Sigmoid colon (tissue), 7 donors: ENCODE results near the gene TOMM20. TPM values are rescaled to one million over a fixed set of nuclear protein-coding genes. Genes with fewer than 3 reads are reported as not detected.

Experiments
- DNase-seq: peaks from one replicate; pipeline ENCODE4 v3.0.0-alpha.2; 2019
- H3K27ac ChIP-seq, 4 donors: fragments of 200-600 bp; sonication (generic); one replicate each; pipeline ENCODE4 v1.5.1; 2016 to 2019; ENCODE audit warnings: mild to moderate bottlenecking in 1 of 4
- H3K27me3 ChIP-seq, 3 donors: fragments of 200-600 bp; sonication (generic); one replicate each; pipeline ENCODE4 v1.5.1; 2019; ENCODE audit warnings: mild to moderate bottlenecking in 1 of 3
- H3K36me3 ChIP-seq, 4 donors: fragments of 200-600 bp; sonication (generic); one replicate each; pipeline ENCODE4 v1.5.1; 2016 to 2019
- H3K4me1 ChIP-seq, 4 donors: fragments of 200-600 bp; sonication (generic); one replicate each; pipeline ENCODE4 v1.5.1; 2017 to 2019
- H3K4me3 ChIP-seq, 4 donors: fragments of 200-600 bp; sonication (generic); one replicate each; pipeline ENCODE4 v1.5.1; 2017 to 2019; ENCODE audit warnings: mild to moderate bottlenecking in 2 of 4, moderate library complexity in 1 of 4
- H3K9me3 ChIP-seq, 4 donors: fragments of 200-600 bp in 3 of 4; sonication (generic) in 3 of 4; one replicate each; pipeline versions ENCODE4 v1.5.1 to v1.6.1; 2013 to 2019
- EP300 ChIP-seq, 4 donors: sonication (generic); formaldehyde crosslinking; IDR thresholded peaks; one replicate each; pipeline ENCODE4 v1.6.1; 2017; ENCODE audit warnings: antibody characterized with exemption in 4 of 4
- POLR2A ChIP-seq, 2 donors: fragments of 450-650 bp; IDR thresholded peaks; one replicate each; pipeline ENCODE4 v1.6.1; 2016; ENCODE audit warnings: antibody characterized with exemption in 2 of 2, mild to moderate bottlenecking in 2 of 2, moderate library complexity in 2 of 2
- POLR2AphosphoS5 ChIP-seq, 4 donors: sonication (generic); formaldehyde crosslinking; IDR thresholded peaks; one replicate each; pipeline ENCODE4 v1.6.1; 2017; ENCODE audit warnings: antibody characterized with exemption in 4 of 4
- WGBS, 2 donors: extraction: QIAGEN DNeasy Blood & Tissue Kit; methylation state at CpG; one replicate each; pipeline ENCODE4 v1.1.7; 2013; 5-methylcytosine and 5-hydroxymethylcytosine counted together
- intact Hi-C: fragments of 100-400 bp; cut with DNase I; formaldehyde crosslinking; loops from one replicate; pipeline ENCODE4 v1.15.1; 2023
- polyA plus RNA-seq, 3 donors: library from polyadenylated mRNA; stranded (reverse); fragments of 200-250 nt; gene quantifications; one replicate each; pipeline ENCODE4 v1.2.3, GENCODE V29; 2013
- total RNA-seq, 4 donors: library from RNA; depleted of rRNA; stranded (reverse); fragments of >200 nt; gene quantifications; one replicate each; pipeline ENCODE4 v1.1.0, GENCODE V29; 2016
- TF ChIP-seq, protein P1 (sequence below), 4 experiments: fragments of 450-650 bp in 3 of 4; fragments of 200-600 bp in 1 of 4; IDR thresholded peaks; one replicate each; pipeline ENCODE4 v1.5.1; 2016 to 2019; ENCODE audit warnings: antibody characterized with exemption in 4 of 4, mild to moderate bottlenecking in 3 of 4, moderate library complexity in 2 of 4
- donor health status: healthy with polysubstance abuse.
- donor health status: Bipolar disorder and iron deficiency.
- donor health status: healthy.

The TOMM20 gene
- total and polyA plus RNA-seq, 7 donors: 49.0 to 128 (median 79.3) TPM

DNA sequence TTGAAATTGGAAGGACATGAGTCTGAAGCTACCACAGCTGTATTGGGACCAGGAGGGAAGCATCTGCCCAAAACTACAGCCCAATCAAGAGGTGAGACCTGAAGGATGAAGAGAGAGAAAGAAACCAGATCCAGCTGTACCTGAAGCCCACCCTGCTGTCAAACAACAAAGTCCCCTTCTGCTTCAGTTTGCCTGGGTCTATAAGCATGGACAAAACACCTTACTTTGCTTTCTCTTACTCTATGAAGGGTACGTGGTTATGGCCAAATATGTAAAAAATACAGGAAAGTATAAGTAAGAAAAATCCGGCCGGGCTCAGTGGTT, 26.4 kb downstream of the TOMM20 start:
- H3K4me1 ChIP-seq: peaks cover 0 to 17% (median 8%) of the 10 kb centered on the region in 4 donors
- intact Hi-C loops: loop anchor here (5.0 kb wide), 1 partner anchor 315 kb away; no protein-coding TSS in a partner anchor
- 88 to 91% methylated on average over 3 of the region's 3 CpGs for WGBS, 2 donors
- no peaks in the 10 kb centered on the region for H3K9me3 ChIP-seq
- no peak for DNase-seq
- H3K27me3 ChIP-seq: no peaks in the 10 kb centered on the region
- no peak overlapping the region for H3K4me3 ChIP-seq
- TF ChIP-seq, protein P1, sequence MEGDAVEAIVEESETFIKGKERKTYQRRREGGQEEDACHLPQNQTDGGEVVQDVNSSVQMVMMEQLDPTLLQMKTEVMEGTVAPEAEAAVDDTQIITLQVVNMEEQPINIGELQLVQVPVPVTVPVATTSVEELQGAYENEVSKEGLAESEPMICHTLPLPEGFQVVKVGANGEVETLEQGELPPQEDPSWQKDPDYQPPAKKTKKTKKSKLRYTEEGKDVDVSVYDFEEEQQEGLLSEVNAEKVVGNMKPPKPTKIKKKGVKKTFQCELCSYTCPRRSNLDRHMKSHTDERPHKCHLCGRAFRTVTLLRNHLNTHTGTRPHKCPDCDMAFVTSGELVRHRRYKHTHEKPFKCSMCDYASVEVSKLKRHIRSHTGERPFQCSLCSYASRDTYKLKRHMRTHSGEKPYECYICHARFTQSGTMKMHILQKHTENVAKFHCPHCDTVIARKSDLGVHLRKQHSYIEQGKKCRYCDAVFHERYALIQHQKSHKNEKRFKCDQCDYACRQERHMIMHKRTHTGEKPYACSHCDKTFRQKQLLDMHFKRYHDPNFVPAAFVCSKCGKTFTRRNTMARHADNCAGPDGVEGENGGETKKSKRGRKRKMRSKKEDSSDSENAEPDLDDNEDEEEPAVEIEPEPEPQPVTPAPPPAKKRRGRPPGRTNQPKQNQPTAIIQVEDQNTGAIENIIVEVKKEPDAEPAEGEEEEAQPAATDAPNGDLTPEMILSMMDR (IDR thresholded peaks at IDR 0.05): no peak
- TF ChIP-seq EP300 (IDR thresholded peaks at IDR 0.05): no peak
- TF ChIP-seq POLR2AphosphoS5 (IDR thresholded peaks at IDR 0.05): no peak
- TF ChIP-seq POLR2A (IDR thresholded peaks at IDR 0.05): no peak
- no peaks in the 10 kb centered on the region for H3K36me3 ChIP-seq
- H3K27ac ChIP-seq: no peak overlapping the region

DNA sequence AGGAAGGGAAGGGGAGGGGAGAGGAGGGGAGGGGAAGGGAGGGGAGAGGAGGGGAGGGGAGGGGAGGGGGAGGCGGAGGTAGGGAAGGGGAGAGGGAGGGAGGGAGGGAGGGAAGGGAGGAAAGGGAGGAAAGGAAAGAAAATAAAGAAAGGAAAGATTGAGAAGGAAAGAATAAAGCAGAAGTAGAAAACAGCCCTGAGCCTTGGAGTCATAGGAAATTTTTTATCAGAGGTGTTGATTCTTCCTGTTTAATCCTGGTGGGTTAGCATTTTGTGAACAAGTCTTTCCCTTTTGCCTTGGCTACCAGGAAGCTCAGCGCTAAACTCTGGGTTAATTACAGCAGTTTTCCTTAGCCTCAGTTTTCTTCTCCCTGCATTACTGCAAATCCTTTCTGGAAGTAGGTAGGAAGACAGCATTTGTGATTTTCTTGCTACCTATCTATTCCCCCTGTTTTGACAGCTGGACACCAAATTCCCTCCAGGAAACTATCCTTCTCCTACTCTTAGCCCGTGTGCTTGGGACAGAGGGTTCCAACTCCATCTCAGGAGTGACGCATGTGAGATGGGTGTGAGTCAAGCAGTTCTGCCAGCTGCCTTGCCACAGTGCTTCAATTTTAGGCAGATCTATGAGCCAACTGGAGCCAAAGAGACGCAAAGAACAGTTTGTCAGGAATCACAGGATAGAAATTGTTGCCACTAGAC, 26.9 kb downstream of the TOMM20 start:
- Histone ChIP-seq H3K9me3 (no peaks in the 10 kb centered on the region), H3K4me1 (peaks cover 0 to 17% (median 8%) of the 10 kb centered on the region in 4 donors), H3K36me3 (no peaks in the 10 kb centered on the region), H3K27ac (no peak overlapping the region), H3K27me3 (no peaks in the 10 kb centered on the region), H3K4me3 (no peak overlapping the region)
- TF ChIP-seq EP300 (IDR thresholded peaks at IDR 0.05) (no peak), POLR2AphosphoS5 (IDR thresholded peaks at IDR 0.05) (no peak), POLR2A (IDR thresholded peaks at IDR 0.05) (no peak)
- TF ChIP-seq, protein P1 (IDR thresholded peaks at IDR 0.05): no peak
- no peak for DNase-seq
- WGBS, 2 donors: 70 to 90% methylated on average over 5 of the region's 5 CpGs
- intact Hi-C loops: loop anchor here (5.0 kb wide), 1 partner anchor 316 kb away; no protein-coding TSS in a partner anchor

DNA sequence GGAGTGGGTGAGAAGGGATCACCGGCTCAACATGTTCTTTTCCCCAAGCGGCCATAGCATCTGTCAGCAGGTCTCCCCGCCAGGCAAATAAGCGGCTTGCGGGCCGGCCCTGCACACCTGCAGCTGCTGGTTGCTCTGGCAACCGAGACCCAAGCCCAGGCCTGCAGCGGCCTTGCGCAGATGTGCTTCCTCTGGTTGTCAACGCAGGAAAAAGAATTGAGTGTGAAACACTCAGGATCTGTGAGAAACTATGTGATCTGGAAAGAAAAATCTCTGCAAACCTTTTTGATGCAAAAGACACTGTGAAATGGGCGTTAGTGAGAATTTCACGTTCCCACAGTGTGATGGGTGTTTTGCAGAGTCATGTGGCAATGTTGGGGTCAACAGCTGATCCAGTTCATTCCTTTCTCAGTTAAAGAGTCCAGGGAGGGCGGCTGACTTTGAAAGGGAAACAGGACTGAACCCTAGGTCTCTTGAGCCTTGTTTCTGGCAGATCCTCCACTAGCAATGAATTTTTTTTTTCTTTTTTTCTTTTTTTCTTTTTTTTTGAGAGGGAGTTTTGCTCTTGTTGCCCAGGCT, 28.4 kb downstream of the TOMM20 start:
- WGBS, 2 donors: 76 to 82% methylated on average over 13 of the region's 13 CpGs
- intact Hi-C loops: loop anchor here (5.0 kb wide), 1 partner anchor 317 kb away; no protein-coding TSS in a partner anchor
- Histone ChIP-seq H3K4me1 (peaks cover 0 to 17% (median 8%) of the 10 kb centered on the region in 4 donors), H3K9me3 (no peaks in the 10 kb centered on the region), H3K4me3 (no peak overlapping the region), H3K27me3 (no peaks in the 10 kb centered on the region), H3K36me3 (no peaks in the 10 kb centered on the region), H3K27ac (no peak overlapping the region)
- TF ChIP-seq POLR2A (IDR thresholded peaks at IDR 0.05) (no peak), POLR2AphosphoS5 (IDR thresholded peaks at IDR 0.05) (no peak), EP300 (IDR thresholded peaks at IDR 0.05) (no peak)
- TF ChIP-seq, protein P1 (IDR thresholded peaks at IDR 0.05): no peak
- no peak for DNase-seq

DNA sequence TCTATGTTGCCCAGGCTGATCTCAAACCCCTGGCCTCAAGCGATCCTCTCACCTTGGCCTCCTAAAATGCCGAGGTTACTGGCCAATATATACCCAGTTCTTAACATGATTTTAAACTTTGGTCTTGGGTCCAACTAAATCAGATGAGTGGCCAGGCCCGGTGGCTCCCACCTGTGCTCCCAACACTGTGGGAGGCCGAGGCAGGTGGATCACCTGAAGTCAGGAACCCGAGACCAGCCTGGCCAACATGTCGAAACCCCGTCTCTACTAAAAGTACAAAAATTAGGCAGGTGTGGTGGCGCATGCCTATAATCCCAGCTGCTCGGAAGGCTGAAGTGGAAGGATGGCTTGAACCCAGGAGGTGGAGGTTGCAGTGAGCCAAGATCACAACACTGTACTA, 29.6 kb downstream of the TOMM20 start:
- DNase-seq: no peak
- WGBS, 2 donors: 92 to 94% methylated on average over 9 of the region's 9 CpGs
- no peaks in the 10 kb centered on the region for H3K36me3 ChIP-seq

More for the DNA sequence above, 29.6 kb downstream of the TOMM20 start:
- no peak overlapping the region for H3K4me3 ChIP-seq
- no peak for TF ChIP-seq POLR2AphosphoS5 (IDR thresholded peaks at IDR 0.05)
- no peak for TF ChIP-seq EP300 (IDR thresholded peaks at IDR 0.05)
- no peak for TF ChIP-seq POLR2A (IDR thresholded peaks at IDR 0.05)
- TF ChIP-seq, protein P1 (IDR thresholded peaks at IDR 0.05): no peak
- H3K4me1 ChIP-seq: peaks cover 0 to 8% (median 1%) of the 10 kb centered on the region in 4 donors
- intact Hi-C loops: no loop called here
- no peak overlapping the region for H3K27ac ChIP-seq
- H3K9me3 ChIP-seq: no peaks in the 10 kb centered on the region
- no peaks in the 10 kb centered on the region for H3K27me3 ChIP-seq
